OCI-LY1 (cell line): ENCODE measurements around the gene CA5A.

Source experiments
- CTCF ChIP-seq: fragments of 200-600 bp; sonication (generic), shearing (Covaris generic); IDR thresholded peaks from 2 replicates; pipeline ENCODE4 v1.5.1; 2017; ENCODE audit warnings: mild to moderate bottlenecking, antibody characterized with exemption, low read length, moderate library complexity, mixed read lengths
- EZH2 ChIP-seq: fragments of 200-600 bp; sonication (generic), shearing (Covaris generic); IDR thresholded peaks from 2 replicates; pipeline ENCODE4 v1.8.0; 2017; ENCODE audit warnings: borderline replicate concordance, mixed run types, mild to moderate bottlenecking, antibody characterized with exemption, low read length, moderate library complexity, mixed read lengths

GRCh38 chr16:87961623-87962022 lies 25.3 kb upstream of the CA5A start:
- TF ChIP-seq CTCF = no peak
- no peak for TF ChIP-seq EZH2
